HG03457 (cell line): ENCODE data around the gene GMEB2.

Experiments used
- ATAC-seq: cut with Tn5 transposase; IDR thresholded peaks from one replicate; pipeline ENCODE4 v1.9.1; 2021; ENCODE audit warnings: moderate number of reproducible peaks; ENCODE audit not compliant: unreplicated experiment

The GMEB2 gene

DNA sequence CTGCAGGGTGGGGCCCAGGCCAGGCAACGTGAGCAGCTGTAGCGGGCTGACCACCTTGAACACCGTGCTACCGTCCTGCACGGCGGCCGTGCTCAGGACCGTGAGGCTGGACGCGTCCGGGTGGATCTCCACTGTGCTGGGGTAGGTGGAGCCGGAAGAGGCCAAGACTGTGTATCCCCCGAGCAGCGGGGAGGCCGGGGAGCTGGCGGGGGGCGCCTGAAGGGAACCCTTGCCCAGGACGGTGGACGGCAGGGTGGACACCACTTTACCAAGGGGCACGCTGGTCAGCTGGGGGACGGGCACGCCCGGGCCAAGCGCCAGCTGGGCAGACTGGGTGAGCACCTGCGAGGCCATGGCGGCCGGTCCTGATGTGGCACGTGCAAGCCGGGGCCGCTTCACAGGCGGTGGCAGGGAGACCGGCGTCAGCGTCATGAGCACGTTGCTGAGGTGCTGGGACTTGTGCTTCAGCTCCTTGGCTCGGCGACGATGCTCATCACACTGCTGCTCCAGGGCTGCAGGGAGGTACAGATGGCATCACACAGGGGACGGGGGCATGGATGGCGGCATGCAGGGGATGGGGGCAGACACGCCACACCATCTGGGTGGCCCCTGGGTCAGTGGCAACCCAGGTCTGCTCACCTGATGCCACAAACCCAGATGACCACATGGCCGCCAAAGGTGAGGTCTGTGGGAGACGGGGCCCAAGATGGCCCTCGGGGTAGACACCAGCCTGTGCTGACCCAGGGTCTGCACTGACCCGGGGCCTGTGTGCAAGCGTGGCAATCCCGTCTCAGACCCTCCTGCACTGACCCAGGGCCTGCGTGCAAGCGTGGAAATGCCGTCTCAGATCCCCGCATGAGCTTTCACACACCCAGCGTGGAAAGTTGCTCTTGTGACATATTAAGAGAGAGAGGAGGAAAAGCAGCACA is 36.4 kb downstream of the GMEB2 start:
- ATAC-seq = no peak

DNA sequence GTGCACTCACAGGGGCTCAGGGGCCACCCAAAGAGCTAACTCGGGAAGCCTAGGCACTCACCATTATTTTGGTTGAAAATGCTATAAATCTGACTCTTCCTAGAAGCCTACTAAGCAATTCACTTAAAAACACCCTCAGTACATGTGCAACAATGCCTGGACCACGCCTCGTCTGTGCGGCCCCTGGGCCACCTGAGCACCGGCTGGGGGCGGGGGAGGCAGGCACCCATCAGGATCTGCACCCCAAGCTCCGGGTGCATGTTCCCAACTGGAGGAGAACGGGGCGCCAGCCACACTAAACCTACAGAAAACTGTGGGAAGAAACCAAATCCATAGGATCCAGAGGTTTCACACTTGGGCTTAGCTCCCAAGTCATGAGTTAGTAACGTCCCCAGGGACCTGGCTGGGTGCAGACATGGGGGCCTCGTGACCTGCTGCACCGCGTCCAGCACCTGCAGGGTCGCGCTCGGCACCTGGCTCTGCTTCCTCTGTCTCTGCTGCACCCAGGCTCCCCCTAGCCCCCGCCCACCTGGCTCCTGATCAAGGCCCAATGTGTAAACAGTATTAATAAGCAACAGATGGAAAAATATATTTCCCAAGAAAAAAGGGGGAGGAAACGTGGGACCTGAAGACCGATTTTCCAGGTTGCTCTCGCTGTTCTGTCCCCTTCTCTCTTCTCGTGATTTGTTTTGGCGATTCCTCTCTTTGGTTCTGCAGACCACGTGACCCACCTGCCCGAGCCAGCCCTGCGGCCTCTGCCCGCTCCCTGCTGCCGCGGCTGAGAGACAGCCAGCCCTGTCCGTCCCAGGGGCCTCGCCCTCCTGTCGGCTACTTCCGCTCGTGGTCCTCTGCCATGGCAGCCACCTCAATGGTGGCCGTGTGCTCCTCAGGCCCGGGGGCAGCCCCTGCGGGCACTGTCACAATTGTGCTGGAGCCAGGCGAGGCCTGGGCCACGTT is 37.4 kb downstream of the GMEB2 start:
- no peak for ATAC-seq

DNA sequence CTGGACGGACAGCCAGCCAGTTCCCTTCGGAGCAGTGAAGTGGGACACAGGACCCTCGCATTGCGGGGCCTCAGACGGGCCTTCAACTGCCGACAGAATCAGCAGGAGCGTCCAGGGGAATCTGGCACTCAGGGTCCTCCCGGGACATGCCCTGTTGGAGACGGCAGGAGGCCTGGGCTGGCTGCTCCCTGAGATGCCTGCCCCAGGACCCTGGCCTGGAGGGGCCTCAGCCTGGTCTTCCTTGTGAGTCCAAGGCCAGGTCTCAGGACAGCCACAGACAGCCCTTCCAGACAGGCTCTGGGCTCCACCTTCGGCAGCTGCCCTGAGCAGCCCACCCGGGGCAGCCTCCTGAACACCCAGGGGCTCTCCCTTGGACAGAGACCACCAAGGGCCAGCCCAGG is 38.3 kb downstream of the GMEB2 start:
- ATAC-seq = no peak

DNA sequence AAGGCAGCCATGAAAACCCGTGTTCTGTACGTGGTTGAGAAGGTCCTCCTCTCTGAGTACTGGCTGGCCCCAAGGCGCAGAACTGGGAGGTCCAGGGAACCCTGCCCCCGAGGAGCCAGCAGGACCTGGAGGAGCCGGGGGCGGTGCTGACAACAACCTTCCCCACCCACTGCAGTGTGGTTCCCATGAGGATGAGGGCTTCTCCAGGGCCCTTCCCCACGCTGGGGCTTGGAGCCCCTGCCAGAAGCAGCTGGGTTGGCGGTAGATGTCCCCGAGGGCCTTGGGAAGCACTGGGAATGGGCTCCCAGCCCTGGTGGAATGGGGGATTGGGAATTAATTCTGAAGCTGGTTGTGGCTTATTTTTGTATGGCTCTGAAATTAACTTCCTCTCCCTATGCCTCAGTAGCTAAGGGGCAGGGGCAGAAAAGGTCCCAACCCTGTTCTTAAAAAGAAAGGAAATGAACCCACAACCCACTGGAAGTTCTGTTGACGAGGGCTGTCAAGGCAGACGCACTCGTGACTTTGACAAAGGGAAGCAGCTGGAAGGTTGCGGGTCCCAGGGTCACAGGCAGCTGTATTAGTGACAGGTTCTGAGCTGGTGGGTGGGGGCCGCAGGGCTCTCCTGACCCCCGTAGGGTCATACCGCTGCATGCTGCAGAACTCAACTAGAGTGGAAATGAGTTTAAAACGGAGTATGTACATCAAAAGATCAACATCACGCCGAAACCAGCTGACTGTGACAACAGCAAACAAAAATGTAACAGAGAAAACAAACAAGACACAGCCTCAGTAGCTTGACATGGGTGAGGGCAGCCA is 38.9 kb downstream of the GMEB2 start:
- no peak for ATAC-seq

DNA sequence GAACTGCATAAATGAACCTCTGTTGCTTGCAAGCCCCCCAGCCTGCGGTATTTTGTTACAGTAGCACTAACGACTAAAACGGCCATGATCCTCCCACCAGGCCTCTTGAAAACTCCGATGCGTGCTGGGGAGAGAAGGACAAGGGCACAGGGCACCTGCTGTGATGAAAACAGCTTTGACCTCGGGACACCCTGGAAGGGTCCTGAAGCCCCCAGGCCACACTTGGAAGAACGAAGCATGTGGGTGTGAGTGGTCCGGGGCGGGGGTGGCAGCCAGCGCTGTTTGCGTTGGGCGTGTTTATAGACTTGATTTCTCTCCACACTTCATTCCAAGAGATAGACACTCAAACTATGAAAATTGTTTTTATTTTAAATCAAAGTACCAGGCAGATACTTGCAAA is 39.6 kb downstream of the GMEB2 start:
- no peak for ATAC-seq

DNA sequence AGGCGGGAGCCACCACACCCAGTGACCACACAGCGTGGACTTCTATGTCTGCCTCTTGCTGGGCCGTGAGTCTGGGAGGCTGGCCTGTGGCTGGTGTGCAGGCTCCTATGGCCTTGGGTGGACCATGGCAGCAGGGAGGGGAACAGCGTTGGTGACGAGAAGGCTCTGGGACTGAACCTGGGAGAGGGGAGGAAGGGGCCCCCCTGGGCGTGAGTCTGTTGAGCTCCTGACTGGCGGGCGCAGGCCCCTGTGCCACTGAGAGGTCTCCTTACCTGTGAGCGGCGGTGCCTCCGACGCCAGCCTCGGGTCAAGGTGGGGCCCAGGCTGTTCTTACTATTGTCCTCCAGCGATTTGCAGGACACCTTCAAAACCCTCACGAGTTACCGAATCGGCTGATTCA is 40.1 kb downstream of the GMEB2 start:
- no peak for ATAC-seq

DNA sequence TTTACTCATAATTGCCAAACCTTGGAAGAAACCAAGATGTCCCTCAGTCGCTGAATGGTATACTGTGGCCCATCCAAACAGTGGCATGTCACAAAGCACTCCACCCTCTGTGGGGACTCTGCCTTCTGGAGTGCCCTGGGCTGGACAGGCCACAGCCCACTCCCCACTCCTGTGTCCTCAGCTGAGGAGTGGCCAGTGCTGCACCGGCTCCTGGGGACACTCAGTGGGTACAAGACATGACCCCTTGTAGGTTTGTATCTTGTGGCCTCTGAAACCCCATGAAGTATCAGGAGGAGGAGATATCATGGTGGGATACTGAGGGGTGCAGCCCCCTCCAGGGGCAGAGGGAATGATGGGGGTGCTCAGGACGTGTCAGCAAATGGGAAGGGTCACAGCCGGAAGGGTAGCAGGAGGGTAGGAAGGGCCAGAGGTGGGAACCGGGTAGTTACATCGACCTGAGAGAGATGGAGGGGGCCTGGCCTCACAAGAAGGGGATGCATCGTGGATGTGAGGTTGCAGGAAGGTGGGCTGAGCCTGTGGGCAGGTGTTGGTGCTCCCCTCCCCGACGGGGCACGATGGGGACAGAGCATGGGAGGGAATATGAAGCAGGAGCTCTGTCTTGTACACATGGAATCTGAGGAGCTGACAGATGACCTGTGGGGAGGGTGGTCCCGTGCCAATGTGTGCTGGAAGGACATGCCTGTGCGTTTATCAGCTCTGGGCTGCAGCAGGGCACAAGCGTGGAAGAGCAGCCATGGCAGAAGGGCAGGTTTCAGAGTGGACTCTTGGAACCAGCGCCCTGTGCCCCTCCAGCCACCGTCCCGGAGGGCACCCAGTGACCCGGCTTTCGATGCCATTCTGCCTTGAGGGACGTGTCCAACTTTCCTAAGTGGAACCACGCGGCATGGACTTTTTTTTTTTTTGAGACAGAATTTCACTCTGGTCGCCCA is 41.0 kb downstream of the GMEB2 start:
- ATAC-seq = no peak

DNA sequence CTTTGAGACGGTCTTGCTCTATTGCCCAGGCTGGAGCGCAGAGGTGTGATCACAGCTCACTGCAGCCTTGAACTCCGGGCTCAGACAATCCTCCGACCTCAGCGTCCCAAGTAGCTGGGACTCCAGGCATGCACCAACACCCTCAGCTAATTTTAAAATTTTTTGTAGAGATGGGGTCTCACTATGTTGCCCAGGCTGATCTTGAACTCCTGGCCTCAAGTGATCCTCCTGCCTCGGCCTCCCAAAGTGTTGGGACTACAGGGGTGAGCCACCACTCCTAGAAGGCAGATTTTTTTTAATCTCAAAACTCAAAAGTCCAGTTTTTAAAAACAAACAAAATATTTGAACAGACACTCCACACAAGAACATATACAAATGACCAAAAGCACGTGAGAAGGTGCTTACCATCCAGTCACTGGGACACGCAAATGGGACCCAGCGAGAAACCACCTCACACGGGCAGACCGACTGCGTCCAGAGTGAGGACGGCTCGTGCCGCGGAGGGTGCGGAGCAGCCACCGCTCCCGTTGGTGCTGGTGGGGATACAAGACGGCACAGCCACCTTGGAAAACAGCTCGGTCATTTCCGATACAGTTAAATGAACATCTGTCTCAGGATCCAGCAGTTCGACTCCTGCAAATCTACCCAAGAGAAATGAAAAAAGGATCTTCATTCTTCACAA is 44.4 kb downstream of the GMEB2 start:
- ATAC-seq = no peak

DNA sequence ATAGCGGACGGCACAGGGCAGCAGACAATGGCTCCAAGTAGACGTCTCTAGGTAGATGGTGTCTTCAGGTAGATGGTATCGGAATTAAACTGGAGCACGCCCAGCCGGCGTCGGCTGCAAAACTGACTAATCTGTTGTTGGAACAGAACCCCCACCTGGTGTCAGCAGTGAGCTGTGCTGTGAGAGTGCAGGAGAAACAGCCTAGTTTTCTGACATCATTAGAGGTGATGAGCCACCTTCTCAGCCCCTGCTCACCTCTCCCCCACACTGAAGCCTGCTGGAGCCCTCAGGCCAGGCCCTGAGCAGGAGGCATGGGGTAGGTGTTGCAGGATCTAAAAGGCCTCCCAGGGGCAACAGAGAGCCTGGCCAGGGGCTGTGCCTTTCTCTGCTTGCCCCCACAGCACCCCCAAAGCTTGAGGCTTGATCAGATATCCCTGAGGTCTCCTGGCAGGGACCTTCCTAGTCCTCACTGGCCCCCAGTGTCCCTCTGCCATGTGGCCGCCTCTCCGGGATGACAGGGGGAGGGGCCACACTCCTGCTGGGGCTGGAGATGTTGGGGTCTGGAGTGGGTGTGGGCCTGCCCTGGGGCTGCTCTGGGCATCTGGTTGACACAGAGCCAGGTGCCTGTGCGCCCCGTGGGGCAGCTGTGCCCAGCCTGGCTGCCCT is 46.0 kb downstream of the GMEB2 start:
- no peak for ATAC-seq

DNA sequence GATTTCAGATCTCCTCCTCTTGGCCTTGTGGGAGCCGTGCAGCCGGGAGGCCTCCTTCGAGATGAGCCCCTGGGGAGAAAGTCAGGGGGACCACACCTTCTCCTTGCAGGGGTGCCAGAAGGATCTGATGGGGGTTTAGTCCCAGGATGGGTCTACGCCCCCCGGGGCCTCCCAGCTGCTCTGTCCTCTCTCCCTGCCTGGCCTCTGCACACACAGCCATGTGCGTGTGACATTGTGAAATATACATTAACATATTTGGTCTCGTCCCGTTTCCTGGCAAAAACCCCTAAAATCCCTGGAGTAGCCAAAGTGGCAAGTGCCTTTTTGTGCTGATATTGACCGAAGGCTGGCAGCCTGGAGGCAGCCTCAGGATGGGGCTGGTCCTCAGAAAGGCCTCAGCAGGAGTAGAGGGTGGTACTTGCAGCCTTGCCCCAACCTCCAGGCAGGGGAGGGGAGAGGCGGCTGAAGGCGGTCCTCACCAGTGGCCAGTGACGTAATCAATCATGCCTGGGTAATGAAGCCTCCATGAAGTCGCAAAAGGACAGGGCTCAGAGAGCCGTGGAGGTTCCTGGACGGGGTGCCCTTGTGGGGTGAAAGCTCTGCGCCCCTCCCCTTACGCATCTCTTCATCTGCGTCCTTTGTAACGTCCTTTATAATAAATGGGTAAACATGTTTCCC is 47.7 kb downstream of the GMEB2 start:
- no peak for ATAC-seq

DNA sequence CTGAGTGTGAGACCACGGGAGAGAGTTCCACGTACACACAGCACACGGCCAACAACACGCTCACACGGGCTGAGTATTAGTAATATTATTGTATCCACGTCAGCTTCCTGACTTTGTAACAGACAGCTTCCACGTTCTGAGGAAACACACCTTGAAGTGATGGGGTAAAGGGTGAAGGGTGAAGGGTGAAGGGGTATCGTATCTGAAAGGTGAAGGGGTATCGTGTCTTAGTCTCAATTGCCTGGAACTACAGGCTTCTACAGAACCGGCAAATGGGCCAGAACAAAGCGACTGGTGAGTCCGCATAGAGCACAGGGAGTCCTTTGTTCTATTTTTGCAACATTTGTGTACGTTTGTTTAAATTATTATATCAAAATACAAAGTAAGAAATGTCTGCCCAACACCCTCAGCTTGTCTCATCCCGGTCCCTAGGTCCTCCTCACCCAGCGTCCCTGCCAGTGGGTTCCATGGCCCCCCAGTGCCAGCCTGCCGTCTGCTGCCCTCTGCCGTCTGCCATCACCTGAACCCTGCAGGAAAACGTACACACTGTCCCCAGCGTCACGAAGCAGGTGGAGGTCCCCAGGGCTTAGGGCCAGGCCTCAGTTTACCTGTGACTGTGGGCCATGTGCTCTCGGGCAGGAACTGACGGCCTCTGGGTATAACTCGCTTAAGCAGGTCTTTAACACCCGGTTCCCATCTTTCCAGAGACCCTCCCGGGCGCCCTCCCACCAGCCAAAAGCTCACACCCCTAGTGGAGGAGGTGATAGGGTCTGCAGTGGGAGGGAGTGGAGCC is 48.5 kb downstream of the GMEB2 start:
- ATAC-seq = no peak

DNA sequence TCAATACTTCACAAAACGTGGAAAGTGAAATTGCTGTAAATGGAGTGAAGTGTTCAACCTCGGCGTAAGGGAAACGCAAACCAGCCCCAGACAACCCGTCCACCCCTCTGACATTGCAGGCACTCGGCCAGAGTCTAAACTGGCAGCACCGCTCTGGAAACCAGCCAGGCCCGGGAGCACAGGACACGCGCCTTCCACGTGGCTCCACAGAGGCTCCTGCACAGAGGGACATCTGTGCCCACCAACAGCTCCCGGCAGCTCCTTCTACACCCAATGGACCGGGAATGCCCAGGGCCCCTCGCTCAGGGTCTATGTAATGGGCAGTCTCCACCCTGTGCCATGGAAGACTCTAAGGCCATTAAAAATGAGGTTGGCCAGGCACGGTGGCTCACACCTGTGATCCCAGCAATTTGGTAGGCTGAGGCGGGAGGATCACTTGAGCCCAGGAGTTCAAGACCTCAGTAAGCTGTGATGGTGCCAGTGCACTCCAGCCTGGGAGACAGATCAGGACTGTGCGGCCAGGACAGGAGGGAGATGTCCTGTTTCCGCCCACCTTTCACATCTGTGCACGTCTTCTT is 49.5 kb downstream of the GMEB2 start:
- no peak for ATAC-seq

DNA sequence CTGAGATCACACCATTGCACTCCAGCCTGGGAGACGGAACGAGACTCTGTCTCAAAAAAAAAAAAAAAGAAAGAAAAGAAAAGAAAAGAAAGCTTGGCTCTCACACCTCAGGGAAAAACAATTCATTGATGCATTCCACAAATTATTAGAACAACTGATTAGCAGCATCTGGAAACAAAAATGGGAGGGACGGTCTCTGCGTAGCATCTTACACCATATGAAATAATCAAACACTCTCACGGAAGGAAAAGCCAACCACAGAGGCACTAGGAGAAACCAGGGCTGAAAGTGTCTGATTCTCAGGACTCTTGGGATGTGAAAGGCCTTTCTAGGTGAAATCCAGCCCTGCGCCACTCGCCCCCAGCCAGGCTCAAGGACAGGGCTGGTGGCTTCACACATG is 50.6 kb downstream of the GMEB2 start:
- ATAC-seq = no peak

DNA sequence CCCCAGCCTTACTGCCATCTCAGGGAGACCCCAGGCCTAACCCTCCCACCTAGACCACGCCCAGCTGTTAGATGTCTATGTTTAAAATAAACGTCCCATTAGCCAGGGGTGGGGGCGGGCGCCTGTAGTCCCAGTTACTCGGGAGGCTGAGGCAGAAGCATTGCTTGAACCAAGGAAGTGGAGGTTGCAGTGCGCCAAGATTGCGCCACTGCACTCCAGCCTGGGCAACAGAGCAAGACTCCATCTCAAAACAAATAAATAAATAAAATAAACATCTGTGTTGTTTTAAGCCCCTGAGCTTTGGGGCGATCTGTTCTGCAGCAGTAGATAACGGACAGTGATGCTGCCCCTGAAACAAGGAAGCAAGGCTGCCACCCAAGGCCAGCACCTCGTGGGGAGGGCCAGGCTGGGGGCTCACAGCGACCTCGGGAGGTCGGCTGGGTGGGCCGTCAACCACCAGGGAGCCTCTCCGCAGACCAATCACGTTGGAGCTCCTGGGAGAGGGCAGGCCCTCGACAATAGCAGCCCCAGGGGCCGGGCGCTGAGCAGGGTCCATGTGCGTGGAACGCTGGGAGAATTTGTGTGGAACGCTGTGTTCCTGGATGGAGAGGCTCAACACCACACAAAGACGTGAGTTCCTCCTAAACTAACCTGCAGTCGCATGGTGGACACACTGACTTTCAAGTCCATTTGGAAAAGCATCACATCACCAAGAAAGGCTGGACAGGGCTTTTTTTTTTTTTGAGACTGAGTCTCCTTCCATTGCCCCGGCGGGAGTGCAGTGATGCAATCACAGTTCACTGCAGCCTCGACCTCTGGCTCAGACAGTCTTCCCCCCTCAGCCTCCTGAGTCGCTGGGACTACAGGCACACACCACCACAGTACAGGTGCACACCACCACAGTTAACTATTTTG is 51.8 kb downstream of the GMEB2 start:
- no peak for ATAC-seq

DNA sequence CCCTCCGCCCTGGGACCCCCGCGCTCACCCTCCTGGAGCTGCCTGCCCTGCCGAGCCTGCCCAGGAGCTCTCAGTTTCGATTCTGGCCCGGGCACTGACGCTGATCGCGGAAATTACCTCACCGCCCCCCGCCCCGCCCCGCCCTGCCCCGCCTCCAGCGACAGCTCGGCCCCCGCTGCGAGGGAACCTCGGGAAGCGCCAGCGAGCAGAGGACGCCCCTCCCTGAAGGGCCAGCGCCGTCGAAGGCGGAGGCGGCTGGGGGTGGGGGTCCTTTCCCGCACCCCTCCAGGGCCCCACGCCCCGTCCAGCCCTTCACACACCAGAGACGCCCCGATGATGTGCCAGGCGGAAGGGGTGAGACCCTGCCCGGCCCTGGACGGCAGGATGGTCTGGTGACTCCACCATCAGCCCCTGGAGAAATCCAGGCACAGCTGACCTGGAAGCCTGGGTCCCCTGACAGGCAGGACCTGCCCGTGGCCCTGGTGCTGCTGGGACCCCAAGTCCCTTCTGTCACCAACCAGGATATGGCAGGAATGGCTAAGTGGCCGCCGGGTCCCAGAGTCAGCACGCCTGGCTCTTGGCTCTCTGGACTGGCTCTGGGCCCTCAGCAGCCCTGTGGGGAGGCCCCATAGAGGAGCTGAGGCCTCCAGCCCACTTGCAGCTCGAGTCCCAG is 52.6 kb downstream of the GMEB2 start, which contains the start of gene HELZ2:
Gene HELZ2, minus strand, starts transcription at position 84 of the 673 bp plus-strand sequence. CDS start 1,854 bp downstream, outside the sequence.
- ATAC-seq = no peak
